HCT116 (cell line): ENCODE measurements around the gene ADGRG4. TPM values are rescaled to one million over a fixed set of nuclear protein-coding genes. Genes with fewer than 3 reads are reported as not detected.

Source experiments
- ATAC-seq: fragments of 200-7000 bp; cut with Tn5 transposase; 2 replicates; pipeline ENCODE4 v1.9.1; 2020; ENCODE audit warnings: mild to moderate bottlenecking, moderate library complexity
- BruUV-seq: library from RNA; stranded (reverse); fragments of 400-500 nt; replicated peaks from 2 replicates; lab custom pipeline; 2021; lab: Mats Ljungman, UMichigan
- CTCF ChIA-PET: fragments of 300-600 bp; sonication (Branson Sonifier 250); formaldehyde crosslinking; loops from one replicate; lab custom pipeline; 2021; ENCODE audit warnings: antibody characterized with exemption; lab: Charles Lee
- POLR2A ChIA-PET: fragments of 300-600, 350-600 bp; sonication (Branson Sonifier 250); formaldehyde crosslinking; loops from one replicate; lab custom pipeline; 2021; ENCODE audit warnings: antibody characterized with exemption; lab: Charles Lee
- RAD21 ChIA-PET, 2 experiments: fragments of 300-600 bp; sonication (Branson Sonifier 250); formaldehyde crosslinking; loops; one replicate each; lab custom pipeline; 2023; ENCODE audit warnings: low total read pairs in 2 of 2; ENCODE audit not compliant: uncharacterized antibody in 2 of 2, unreplicated experiment in 2 of 2, low non-redundant PET in 1 of 2; lab: Charles Lee
- DNase-seq: peaks from one replicate; pipeline ENCODE4 v3.0.0-alpha.2; 2010; ENCODE audit warnings: low read depth, low spot score
- H2AFZ ChIP-seq: fragments of 200-600 bp; shearing (Covaris generic), sonication (generic); 2 replicates; pipeline ENCODE4 v1.6.1; 2017; ENCODE audit warnings: low read depth, mixed run types, mixed read lengths, antibody characterized with exemption, low read length; ENCODE audit not compliant: poor library complexity, severe bottlenecking
- H3K27ac ChIP-seq: 2 replicates; pipeline ENCODE4 v1.5.1; 2012; ENCODE audit warnings: low read depth, low read length
- H3K27me3 ChIP-seq: fragments of 200-600 bp; sonication (generic); 2 replicates; pipeline ENCODE4 v1.6.1; 2016; ENCODE audit warnings: mixed run types, low read length, mixed read lengths; ENCODE audit not compliant: insufficient read depth
- H3K36me3 ChIP-seq, 2 experiments: fragments of 200-500 bp in 1 of 2; fragments of 200-600 bp in 1 of 2; sonication (Bioruptor generic) in 1 of 2; sonication (generic) in 1 of 2; 2 replicates each; pipeline versions ENCODE4 v1.5.1 to v1.6.1; 2014 to 2016; ENCODE audit warnings: low read length in 2 of 2, inconsistent platforms in 1 of 2, mixed read lengths in 1 of 2, mixed run types in 1 of 2; ENCODE audit not compliant: insufficient read depth in 2 of 2, control insufficient read depth in 1 of 2
- H3K4me1 ChIP-seq, 2 experiments: fragments of 200-600 bp in 1 of 2; sonication (generic) in 1 of 2; 2 replicates each; pipeline versions ENCODE4 v1.5.1 to v1.6.1; 2012 to 2017; ENCODE audit warnings: low read length in 2 of 2, inconsistent platforms in 1 of 2, mild to moderate bottlenecking in 1 of 2, mixed read lengths in 1 of 2, mixed run types in 1 of 2, moderate library complexity in 1 of 2; ENCODE audit not compliant: insufficient read depth in 2 of 2, control insufficient read depth in 1 of 2
- H3K4me2 ChIP-seq: fragments of 200-600 bp; sonication (generic); 2 replicates; pipeline ENCODE4 v1.6.1; 2017; ENCODE audit warnings: mixed run types, low read length, mixed read lengths
- H3K4me3 ChIP-seq, 2 experiments: fragments of 200-600 bp in 1 of 2; sonication (generic) in 1 of 2; replicated peaks in 1 of 2; 2 replicates each; pipeline ENCODE4 v1.5.1; 2011 to 2016; ENCODE audit warnings: low read length in 2 of 2, control low read depth in 1 of 2, low read depth in 1 of 2, mild to moderate bottlenecking in 1 of 2, mixed read lengths in 1 of 2, mixed run types in 1 of 2
- H3K79me2 ChIP-seq: fragments of 200-600 bp; sonication (generic); 2 replicates; pipeline ENCODE4 v1.6.1; 2017; ENCODE audit warnings: mild to moderate bottlenecking, mixed run types, low read length, moderate library complexity, mixed read lengths; ENCODE audit not compliant: insufficient read depth
- H3K9ac ChIP-seq: fragments of 200-600 bp; sonication (generic); 2 replicates; pipeline ENCODE4 v1.6.1; 2016; ENCODE audit warnings: low read length, mixed read lengths
- H3K9me2 ChIP-seq: fragments of 200-600 bp; sonication (generic), shearing (Covaris generic); 2 replicates; pipeline ENCODE4 v1.6.1; 2017; ENCODE audit warnings: mixed run types, mild to moderate bottlenecking, moderate library complexity; ENCODE audit not compliant: insufficient read depth
- H3K9me3 ChIP-seq, 2 experiments: fragments of 200-500 bp in 1 of 2; fragments of 200-600 bp in 1 of 2; sonication (Bioruptor generic) in 1 of 2; sonication (generic) in 1 of 2; 2 replicates each; pipeline ENCODE4 v1.6.1; 2014 to 2017; ENCODE audit warnings: low read length in 2 of 2, mixed read lengths in 2 of 2, inconsistent platforms in 1 of 2, low read depth in 1 of 2, mild to moderate bottlenecking in 1 of 2, mixed run types in 1 of 2, moderate library complexity in 1 of 2; ENCODE audit not compliant: control insufficient read depth in 1 of 2, insufficient read depth in 1 of 2
- H4K20me1 ChIP-seq: fragments of 200-600 bp; sonication (generic), shearing (Covaris generic); 2 replicates; pipeline ENCODE4 v1.6.1; 2017; ENCODE audit warnings: mixed run types, mild to moderate bottlenecking, moderate library complexity; ENCODE audit not compliant: insufficient read depth
- CBX3 ChIP-seq: IDR thresholded peaks from 2 replicates; pipeline ENCODE4 v1.6.1; 2012; ENCODE audit warnings: low read depth
- CTCF ChIP-seq, 3 experiments: fragments of 200-600 bp in 1 of 3; sonication (generic) in 1 of 3; IDR thresholded peaks in 2 of 3; conservative IDR thresholded peaks in 1 of 3; 2 replicates each; pipeline ENCODE4 v1.5.1; 2012 to 2017; ENCODE audit warnings: low read depth in 2 of 3, low read length in 2 of 3, antibody characterized with exemption in 1 of 3, borderline replicate concordance in 1 of 3, control low read depth in 1 of 3, mild to moderate bottlenecking in 1 of 3, mixed read lengths in 1 of 3, mixed run types in 1 of 3, moderate library complexity in 1 of 3; ENCODE audit not compliant: insufficient read depth in 1 of 3
- ELF1 ChIP-seq: IDR thresholded peaks from 2 replicates; pipeline ENCODE4 v1.6.1; 2012; ENCODE audit warnings: low read depth, borderline replicate concordance
- MAX ChIP-seq: IDR thresholded peaks from 2 replicates; pipeline ENCODE4 v1.6.1; 2012
- SIN3A ChIP-seq: IDR thresholded peaks from 2 replicates; pipeline ENCODE4 v1.6.1; 2012; ENCODE audit warnings: low read depth
- ZBTB33 ChIP-seq: IDR thresholded peaks from 2 replicates; pipeline ENCODE4 v1.6.1; 2011; ENCODE audit warnings: mild to moderate bottlenecking, low read length, moderate library complexity; ENCODE audit not compliant: insufficient replicate concordance; ENCODE audit errors: extremely low read depth
- intact Hi-C: fragments of 100-400 bp; cut with micrococcal nuclease; formaldehyde crosslinking; loops from 2 replicates; pipeline ENCODE4 v1.10.0; 2022
- total RNA-seq: library from RNA; stranded (reverse); gene quantifications from one replicate; pipeline ENCODE4 v1.2.1, GENCODE V29; 2021; ENCODE audit not compliant: unreplicated experiment

Gene ADGRG4
- total RNA-seq, 1 experiment from 2014 or later = not detected

GRCh38 chrX:136417806-136418205, 117.0 kb downstream of the ADGRG4 start:
- H3K79me2 ChIP-seq = no peaks in the 10 kb centered on the region
- H3K27me3 ChIP-seq = no peaks in the 10 kb centered on the region
- H3K27ac ChIP-seq = no peak overlapping the region
- intact Hi-C loops = no loop called here
- H3K9me2 ChIP-seq = no peaks in the 10 kb centered on the region
- ChIA-PET RAD21 (no interaction called here), POLR2A (no interaction called here), CTCF (no interaction called here)
- no peak overlapping the region for H3K9ac ChIP-seq
- no peak overlapping the region for H2AFZ ChIP-seq
- no peaks in the 10 kb centered on the region for H3K4me1 ChIP-seq
- no peak overlapping the region for H3K4me3 ChIP-seq
- no peak for ATAC-seq
- H3K4me2 ChIP-seq = no peak overlapping the region
- no TSS peak for BruUV-seq
- no peaks in the 10 kb centered on the region for H3K9me3 ChIP-seq
- no peaks in the 10 kb centered on the region for H4K20me1 ChIP-seq
- no peak for DNase-seq
- no peaks in the 10 kb centered on the region for H3K36me3 ChIP-seq
- TF ChIP-seq ZBTB33 (no peak), MAX (no peak), CTCF (IDR thresholded peaks at IDR 0.05 in 2 of 3, conservative IDR thresholded peaks at IDR 0.05 in 1 of 3; ENCODE audit: borderline replicate concordance in 1 of 3, insufficient read depth in 1 of 3, low read depth in 2 of 3, low read length in 2 of 3) (no peak), SIN3A (no peak), ELF1 (no peak), CBX3 (no peak)
